ENCODE results near the gene BBS12.
A peak's percentile ranks its signal among the peaks of the same experiment; 100 is the strongest.
"Not testable (repeated sequence)": the region's sequence is repeated elsewhere in the genome, so short reads cannot be mapped to it uniquely, and the experiment has no call there.

The BBS12 gene

GRCh38 chr4:122766353-122766705 is 33.8 kb downstream of the BBS12 start:
- no peak for DNase-seq

GRCh38 chr4:122766950-122767349 is 34.4 kb downstream of the BBS12 start:
- DNase-seq, result no peak

GRCh38 chr4:122771724-122772123 is 39.2 kb downstream of the BBS12 start:
- no peak for DNase-seq

- DNase-seq, result no peak
Observed at GRCh38 chr4:122772311-122772710, 39.8 kb downstream of the BBS12 start.

GRCh38 chr4:122772986-122773385 is 40.5 kb downstream of the BBS12 start:
- no peak for DNase-seq

- no peak for DNase-seq
Observed at GRCh38 chr4:122775039-122775438, 42.5 kb downstream of the BBS12 start.

GRCh38 chr4:122775987-122776836 is 43.7 kb downstream of the BBS12 start:
- peak; percentile 22 for DNase-seq

GRCh38 chr4:122776916-122777315 is 44.4 kb downstream of the BBS12 start:
- DNase-seq, result peak; percentile 22

GRCh38 chr4:122777846-122778673 is 45.6 kb downstream of the BBS12 start:
- no peak for DNase-seq

- DNase-seq, result no peak
Observed at GRCh38 chr4:122781486-122781885, 49.0 kb downstream of the BBS12 start.

- DNase-seq, result no peak
Observed at GRCh38 chr4:122783301-122784215, 51.1 kb downstream of the BBS12 start.

- DNase-seq, result no peak
Observed at GRCh38 chr4:122784261-122784660, 51.8 kb downstream of the BBS12 start.

GRCh38 chr4:122785099-122785498 is 52.6 kb downstream of the BBS12 start:
- DNase-seq, result no peak

GRCh38 chr4:122786296-122786695 is 53.8 kb downstream of the BBS12 start:
- not testable (repeated sequence) for DNase-seq

- not testable (repeated sequence) for DNase-seq
Observed at GRCh38 chr4:122786920-122787319, 54.4 kb downstream of the BBS12 start.

- DNase-seq, result no peak
Observed at GRCh38 chr4:122787940-122788339, 55.4 kb downstream of the BBS12 start.

- DNase-seq, result no peak
Observed at GRCh38 chr4:122788935-122789334, 56.4 kb downstream of the BBS12 start.

GRCh38 chr4:122793811-122794210 is 61.3 kb downstream of the BBS12 start:
- no peak for DNase-seq
